Activated CD4-positive, CD25-positive, alpha-beta regulatory T cell treated with anti-CD3 and anti-CD28 coated beads, Interleukin-2, amount 50 U/mL, for 72 hours (primary cell): ENCODE data around the gene FAM111B.
A peak's percentile ranks its signal among the peaks of the same experiment; 100 is the strongest.

Experiments used
- DNase-seq: peaks from one replicate; pipeline ENCODE4 v3.0.0; 2021

FAM111B gene

GRCh38 chr11:59158206-59159068, 51.4 kb downstream of the FAM111B start:
- DNase-seq: peak; percentile 47

DNA sequence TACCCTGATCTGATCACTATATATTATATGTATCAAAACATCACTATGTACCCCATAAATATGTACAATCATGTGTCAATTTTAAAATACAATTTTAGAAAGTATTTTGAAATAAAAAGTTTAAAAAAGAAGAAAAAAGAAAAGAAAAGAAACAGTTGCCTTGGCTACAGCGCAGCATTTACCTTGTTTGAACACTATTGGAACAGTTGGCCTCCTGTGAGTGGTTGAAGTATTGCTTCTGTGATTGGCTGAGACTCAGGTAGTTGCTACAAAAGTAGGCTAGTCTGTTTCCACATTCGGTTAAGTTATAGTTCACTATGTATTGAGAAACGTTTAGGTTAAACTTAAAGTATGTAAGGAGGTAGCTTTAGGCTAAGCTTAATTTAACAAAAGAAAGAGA, 57.0 kb downstream of the FAM111B start:
- no peak for DNase-seq

DNA sequence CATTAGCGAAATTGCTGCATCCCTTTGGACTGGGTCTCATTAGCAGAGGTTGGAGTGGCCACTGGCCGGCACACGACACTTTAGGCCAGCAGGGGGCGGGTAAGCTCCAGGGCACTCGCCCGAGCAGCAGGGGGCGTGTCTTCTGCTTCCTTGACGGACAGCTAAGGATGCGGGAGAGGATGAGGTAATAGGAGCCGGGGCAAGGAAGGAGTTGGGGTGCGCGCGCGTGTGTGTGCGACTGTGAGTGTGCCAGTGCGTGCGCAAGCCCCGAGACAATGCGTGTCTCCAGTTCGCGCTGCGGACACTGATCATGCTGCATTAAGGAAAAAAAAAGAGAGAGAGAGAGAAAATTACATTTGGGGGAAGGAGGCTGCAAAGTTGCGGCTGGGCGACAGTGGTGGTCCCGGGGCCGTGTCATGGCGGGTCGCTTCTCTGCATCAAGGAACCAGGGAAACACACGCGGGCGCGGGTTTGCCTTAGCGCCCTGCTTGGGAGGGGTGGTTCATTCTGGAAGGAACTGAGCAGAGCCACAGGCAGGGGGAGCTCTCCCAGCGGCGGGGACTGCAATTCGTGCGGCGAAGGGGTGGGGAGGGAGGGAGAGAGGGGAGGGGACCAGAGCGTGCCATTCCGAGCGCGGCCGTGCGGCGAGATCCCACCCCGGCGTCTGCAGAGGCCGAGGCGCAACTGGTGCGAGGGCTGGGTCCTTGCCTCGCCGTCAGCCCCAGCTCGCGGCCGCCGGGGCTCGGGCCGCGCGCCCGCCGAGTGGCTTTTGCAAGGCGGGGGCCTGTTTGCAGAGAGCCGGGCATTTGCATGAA, 64.7 kb downstream of the FAM111B start, which contains the start of gene DTX4:
Gene DTX4 (plus strand): TSS at position 625 of the 815 bp plus-strand sequence. CDS start 464 bp downstream, outside the sequence.
- DNase-seq: peak; percentile 90

DNA sequence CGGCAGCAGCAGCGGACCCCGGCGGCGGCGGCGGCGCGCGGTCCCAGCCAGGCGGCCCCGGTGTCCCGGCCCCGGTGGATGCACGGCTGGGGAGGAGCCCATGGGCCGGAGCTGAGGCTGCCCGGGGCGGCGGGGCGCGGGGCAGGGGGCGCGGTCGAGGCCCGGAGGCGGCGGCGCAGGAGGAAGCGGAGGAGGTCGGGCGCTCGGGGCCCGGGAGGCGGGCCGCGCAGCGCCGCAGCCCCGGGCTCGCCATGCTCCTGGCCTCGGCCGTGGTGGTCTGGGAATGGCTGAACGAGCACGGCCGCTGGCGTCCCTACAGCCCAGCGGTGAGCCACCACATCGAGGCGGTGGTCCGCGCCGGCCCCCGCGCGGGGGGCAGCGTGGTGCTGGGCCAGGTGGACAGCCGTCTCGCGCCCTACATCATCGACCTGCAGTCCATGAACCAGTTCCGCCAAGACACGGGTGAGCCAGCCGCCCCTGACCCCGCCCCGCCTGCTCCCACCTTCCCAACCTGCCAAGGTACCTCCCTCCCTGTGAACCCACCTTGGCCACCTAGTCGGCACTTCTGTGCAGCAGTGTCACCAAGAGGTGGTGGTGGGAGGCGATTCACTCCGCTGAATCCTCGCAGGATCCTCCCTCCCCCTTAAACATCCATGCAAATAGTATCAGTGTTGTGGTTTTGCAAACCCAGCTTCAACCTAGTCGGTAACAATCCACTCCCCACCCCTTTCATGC, 65.5 kb downstream of the FAM111B start:
- peak; percentile 49 for DNase-seq

DNA sequence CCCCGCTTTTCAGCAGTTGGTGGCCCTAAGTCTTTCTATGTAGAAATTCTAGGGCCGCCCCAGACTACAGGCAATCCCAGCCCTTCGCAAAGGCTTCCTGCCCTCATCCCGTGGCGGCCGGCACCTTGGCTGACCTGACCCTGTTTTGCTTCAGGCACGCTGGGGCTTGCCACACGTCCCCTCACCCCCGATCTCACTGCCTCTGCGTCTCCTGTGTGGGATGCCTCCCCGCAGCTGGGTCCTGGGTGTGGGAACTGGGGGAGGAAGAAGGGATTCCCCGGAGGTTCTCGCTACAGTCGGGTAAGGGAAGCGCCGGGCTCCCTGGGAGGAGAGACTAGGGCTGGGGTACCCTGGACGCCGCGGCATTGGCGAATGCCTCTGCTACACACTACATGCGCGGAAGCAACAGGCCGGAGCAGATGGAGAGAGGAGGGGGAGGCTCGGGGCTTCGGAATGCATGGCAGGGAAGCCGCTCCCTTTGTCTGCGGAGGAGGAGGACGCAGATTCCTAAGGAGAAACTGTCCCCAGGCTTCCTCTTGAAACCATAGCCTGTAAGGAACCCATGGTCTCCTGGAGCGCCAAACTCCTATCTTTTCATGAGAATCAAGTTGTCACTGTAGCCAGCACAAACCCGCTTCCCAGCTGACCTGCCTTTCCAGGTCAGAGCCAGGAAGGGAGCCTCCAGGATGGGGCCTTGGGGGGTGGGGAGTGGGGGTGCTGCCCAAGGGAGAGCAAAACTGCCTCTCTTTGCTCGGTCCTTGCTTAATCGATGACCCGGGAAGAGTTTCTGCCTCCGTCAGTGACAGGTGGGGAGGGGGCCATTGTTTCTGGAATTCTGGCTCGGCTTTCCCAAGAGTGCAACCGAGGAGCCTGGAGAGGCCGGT, 66.3 kb downstream of the FAM111B start:
- no peak for DNase-seq

DNA sequence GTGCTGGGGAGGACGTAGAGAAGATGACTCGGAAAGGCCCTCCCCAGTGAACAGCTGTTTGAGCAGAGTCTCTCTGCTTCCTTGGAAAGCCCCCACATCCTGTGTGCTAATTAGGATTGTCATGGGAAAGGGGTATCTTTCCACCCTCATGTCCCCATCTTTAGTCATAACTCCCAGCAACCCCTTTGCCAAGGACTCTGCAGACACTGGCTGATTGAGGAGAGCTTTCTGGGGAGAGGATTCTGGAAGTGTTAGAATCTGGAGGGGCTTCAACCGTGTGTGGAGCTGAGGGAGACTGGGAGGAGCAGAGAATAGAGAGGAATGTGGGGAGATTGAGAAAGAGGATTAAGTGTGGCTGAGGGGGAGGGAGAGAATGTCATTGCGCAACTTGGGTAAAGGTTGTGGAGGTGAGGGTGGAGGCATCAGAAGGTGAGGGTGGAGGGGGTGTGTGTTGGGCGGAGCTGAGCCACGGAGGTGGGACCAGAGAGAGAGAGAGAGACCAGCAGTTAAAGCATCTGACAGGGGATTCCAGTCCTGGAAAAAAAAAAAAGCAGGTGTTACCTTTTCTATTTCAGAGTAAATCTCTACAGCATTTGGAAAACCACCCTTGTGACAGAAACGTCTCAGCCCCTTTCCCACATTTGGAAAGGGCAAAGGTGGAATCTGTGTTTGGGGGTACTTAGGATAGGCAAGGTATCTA, 67.1 kb downstream of the FAM111B start:
- no peak for DNase-seq

- DNase-seq: no peak
These were observed 67.6 kb downstream of the FAM111B start for GRCh38 chr11:59174664-59175033.

DNA sequence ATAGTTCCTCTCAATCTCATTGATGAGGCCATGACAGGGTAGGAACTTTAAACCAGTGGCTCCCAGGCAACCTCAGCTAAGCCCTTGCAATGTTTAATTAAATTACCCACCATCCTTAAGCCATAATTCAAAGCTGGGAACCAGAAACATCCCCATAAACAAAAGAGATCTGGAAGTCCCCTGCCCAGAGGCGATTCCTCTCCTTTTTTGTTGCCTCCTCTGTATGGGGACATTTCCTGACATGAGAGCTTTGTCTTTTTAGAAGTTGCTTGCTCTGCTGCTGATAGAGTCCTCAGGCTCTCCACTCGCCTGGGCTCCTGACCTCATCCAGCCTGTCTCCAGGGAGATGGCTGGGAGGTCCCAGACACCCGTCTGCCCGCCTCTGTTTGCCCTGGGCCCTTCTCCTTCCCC, 68.1 kb downstream of the FAM111B start:
- no peak for DNase-seq

GRCh38 chr11:59176330-59176729, 69.3 kb downstream of the FAM111B start:
- no peak for DNase-seq
